ENCODE results near the gene FCER1A.

DNA sequence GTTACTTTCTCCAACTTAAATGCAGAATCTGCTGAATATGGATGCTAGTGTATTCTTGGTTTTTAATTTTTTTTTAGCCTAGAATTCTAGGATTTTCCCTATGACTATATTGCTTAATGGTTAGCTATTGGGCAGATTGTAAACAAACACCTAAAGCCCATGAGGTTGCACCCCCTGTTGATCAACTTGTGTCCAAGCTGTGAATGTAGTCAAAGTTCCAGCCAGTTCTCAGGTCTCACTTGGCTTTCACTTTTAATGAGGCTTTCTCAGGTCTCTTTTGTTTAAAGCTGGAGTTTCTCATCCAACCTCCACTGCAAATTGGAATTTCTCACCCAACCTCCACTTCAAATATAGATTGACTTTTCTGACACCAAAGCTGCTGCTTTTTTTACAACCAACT lies 35.9 kb downstream of the FCER1A start:
- TF ChIP-seq, protein P1, sequence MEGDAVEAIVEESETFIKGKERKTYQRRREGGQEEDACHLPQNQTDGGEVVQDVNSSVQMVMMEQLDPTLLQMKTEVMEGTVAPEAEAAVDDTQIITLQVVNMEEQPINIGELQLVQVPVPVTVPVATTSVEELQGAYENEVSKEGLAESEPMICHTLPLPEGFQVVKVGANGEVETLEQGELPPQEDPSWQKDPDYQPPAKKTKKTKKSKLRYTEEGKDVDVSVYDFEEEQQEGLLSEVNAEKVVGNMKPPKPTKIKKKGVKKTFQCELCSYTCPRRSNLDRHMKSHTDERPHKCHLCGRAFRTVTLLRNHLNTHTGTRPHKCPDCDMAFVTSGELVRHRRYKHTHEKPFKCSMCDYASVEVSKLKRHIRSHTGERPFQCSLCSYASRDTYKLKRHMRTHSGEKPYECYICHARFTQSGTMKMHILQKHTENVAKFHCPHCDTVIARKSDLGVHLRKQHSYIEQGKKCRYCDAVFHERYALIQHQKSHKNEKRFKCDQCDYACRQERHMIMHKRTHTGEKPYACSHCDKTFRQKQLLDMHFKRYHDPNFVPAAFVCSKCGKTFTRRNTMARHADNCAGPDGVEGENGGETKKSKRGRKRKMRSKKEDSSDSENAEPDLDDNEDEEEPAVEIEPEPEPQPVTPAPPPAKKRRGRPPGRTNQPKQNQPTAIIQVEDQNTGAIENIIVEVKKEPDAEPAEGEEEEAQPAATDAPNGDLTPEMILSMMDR (IDR thresholded peaks at IDR 0.05) = no peak
- no peak for TF ChIP-seq POLR2A (IDR thresholded peaks at IDR 0.05)
